K562 (cell line): ENCODE results near the gene MMP15. TPM values are rescaled to one million over a fixed set of nuclear protein-coding genes. Genes with fewer than 3 reads are reported as not detected.

Experiments
- ADNP ChIP-seq: fragments of 200-800 bp; sonication (Bioruptor generic); IDR thresholded peaks from 2 replicates; pipeline ENCODE4 v1.6.1; 2016; ENCODE audit warnings: missing genetic modification characterization, missing compliant biosample characterization
- AFF4 ChIP-seq: sonication (generic); formaldehyde crosslinking; IDR thresholded peaks from 2 replicates; pipeline ENCODE4 v1.8.0; 2023; ENCODE audit warnings: mild to moderate bottlenecking, missing genetic modification reagents
- ATF7 ChIP-seq: fragments of 450-650 bp; IDR thresholded peaks from 2 replicates; pipeline ENCODE4 v1.7.1; 2014; ENCODE audit warnings: mild to moderate bottlenecking, moderate library complexity
- CBFA2T3 ChIP-seq: fragments of 450-650 bp; IDR thresholded peaks from 2 replicates; pipeline ENCODE4 v1.6.1; 2017
- GATAD2B ChIP-seq: fragments of 450-650 bp; IDR thresholded peaks from 2 replicates; pipeline ENCODE4 v1.6.1; 2017; ENCODE audit warnings: mild to moderate bottlenecking, borderline replicate concordance
- HIVEP1 ChIP-seq: fragments of 250-450 bp; sonication (Bioruptor Pico); IDR thresholded peaks from 2 replicates; pipeline ENCODE4 v1.4.0; 2020; ENCODE audit warnings: mild to moderate bottlenecking
- KDM5B ChIP-seq: fragments of 200-600 bp; sonication (generic); IDR thresholded peaks from 2 replicates; pipeline ENCODE4 v1.6.1; 2012; ENCODE audit warnings: low read depth, mild to moderate bottlenecking, moderate library complexity, low read length, control low read depth, inconsistent platforms; ENCODE audit not compliant: insufficient replicate concordance
- LARP7 ChIP-seq: fragments of 450-650 bp; IDR thresholded peaks from 2 replicates; pipeline ENCODE4 v1.6.1; 2016
- MECOM ChIP-seq: fragments of 250-450 bp; sonication (Bioruptor Pico); IDR thresholded peaks from 2 replicates; pipeline ENCODE4 v1.8.0; 2022; ENCODE audit warnings: inconsistent platforms
- MTA1 ChIP-seq: fragments of 450-650 bp; IDR thresholded peaks from 2 replicates; pipeline ENCODE4 v1.6.1; 2017; ENCODE audit warnings: borderline replicate concordance
- NFIC ChIP-seq: fragments of 450-650 bp; IDR thresholded peaks from 2 replicates; pipeline ENCODE4 v1.6.1; 2017; ENCODE audit warnings: mild to moderate bottlenecking, inconsistent platforms
- NR2F6 ChIP-seq: fragments of 450-650 bp; formaldehyde crosslinking; IDR thresholded peaks from 2 replicates; pipeline ENCODE4 v1.4.0; 2020; ENCODE audit warnings: mild to moderate bottlenecking
- RAD21 ChIP-seq, 2 experiments: fragments of 250-450 bp in 1 of 2; fragments of 450-650 bp in 1 of 2; sonication (Bioruptor Pico) in 1 of 2; formaldehyde crosslinking in 1 of 2; IDR thresholded peaks in 1 of 2; conservative IDR thresholded peaks in 1 of 2; 2 replicates each; pipeline versions ENCODE4 v1.4.0 to v1.8.0; 2020 to 2022; ENCODE audit warnings: mild to moderate bottlenecking in 2 of 2, moderate library complexity in 1 of 2
- SIN3A ChIP-seq, 2 experiments: fragments of 150-350 bp in 1 of 2; IDR thresholded peaks; 2 replicates each; pipeline ENCODE4 v1.6.1; 2011 to 2016; ENCODE audit warnings: borderline replicate concordance in 2 of 2, low read depth in 2 of 2, low read length in 2 of 2, mild to moderate bottlenecking in 2 of 2, moderate library complexity in 2 of 2; ENCODE audit not compliant: control insufficient read depth in 1 of 2
- TAF1 ChIP-seq: IDR thresholded peaks from 2 replicates; pipeline ENCODE4 v1.6.1; 2011; ENCODE audit warnings: mild to moderate bottlenecking, low read length, moderate library complexity; ENCODE audit not compliant: insufficient read depth, control insufficient read depth, severe bottlenecking; ENCODE audit errors: extremely low read depth
- TBL1XR1 ChIP-seq, 2 experiments: IDR thresholded peaks; 2 replicates each; pipeline ENCODE4 v1.6.1; 2012; ENCODE audit warnings: improper control_type of control experiment in 2 of 2, low read length in 2 of 2, mild to moderate bottlenecking in 1 of 2
- YY1 ChIP-seq, 3 experiments: IDR thresholded peaks; 2 replicates each; pipeline ENCODE4 v1.6.1; 2011; ENCODE audit warnings: low read length in 2 of 3, mild to moderate bottlenecking in 2 of 3, moderate library complexity in 2 of 3, borderline replicate concordance in 1 of 3, control low read depth in 1 of 3, low read depth in 1 of 3; ENCODE audit not compliant: insufficient read depth in 3 of 3, insufficient replicate concordance in 2 of 3, control insufficient read depth in 1 of 3, insufficient read length in 1 of 3; ENCODE audit errors: extremely low read depth in 1 of 3
- ZNF24 ChIP-seq: fragments of 450-650 bp; IDR thresholded peaks from 2 replicates; pipeline ENCODE4 v1.6.1; 2016
- ZNF384 ChIP-seq: IDR thresholded peaks from 2 replicates; pipeline ENCODE4 v1.6.1; 2012; ENCODE audit warnings: low read depth, low read length, improper control_type of control experiment
- ZNF79 ChIP-seq: fragments of 250-450 bp; sonication (Bioruptor Pico); IDR thresholded peaks from 2 replicates; pipeline ENCODE4 v1.4.0; 2020; ENCODE audit warnings: low read depth, mild to moderate bottlenecking, moderate library complexity
- polyA plus RNA-seq, 8 experiments: library from polyadenylated mRNA; depleted of rRNA in 4 of 8; stranded (reverse) in 5 of 8; unstranded in 3 of 8; fragments of >200 nt; fragmentation: Nextera tagmentation in 2 of 8; fragmentation: Illumina TruSeq in 1 of 8; extraction: Ambion mirVana in 2 of 8; extraction: Trizol in 1 of 8; gene quantifications; 2 replicates each; pipeline versions ENCODE4 v1.2.1 to v1.2.3, GENCODE V29; 2011 to 2014; ENCODE audit warnings: inconsistent platforms in 1 of 8, missing spikeins in 1 of 8
- total RNA-seq, 7 experiments: library from RNA; depleted of rRNA in 6 of 7; stranded (reverse); fragments of >200 nt in 6 of 7; fragmentation: Illumina TruSeq in 2 of 7; extraction: Trizol in 2 of 7; gene quantifications; 2 replicates each; pipeline versions ENCODE4 v1.2.1 to v1.2.3, GENCODE V29; 2011 to 2021; ENCODE audit warnings: low replicate concordance in 1 of 7

The MMP15 gene
- total and polyA plus RNA-seq, 9 of the 15 experiments (the other 6 are each of a cell fraction or from before 2014, with no cell fraction given), result 0.01 to 20.4 (median 5.5) TPM

DNA sequence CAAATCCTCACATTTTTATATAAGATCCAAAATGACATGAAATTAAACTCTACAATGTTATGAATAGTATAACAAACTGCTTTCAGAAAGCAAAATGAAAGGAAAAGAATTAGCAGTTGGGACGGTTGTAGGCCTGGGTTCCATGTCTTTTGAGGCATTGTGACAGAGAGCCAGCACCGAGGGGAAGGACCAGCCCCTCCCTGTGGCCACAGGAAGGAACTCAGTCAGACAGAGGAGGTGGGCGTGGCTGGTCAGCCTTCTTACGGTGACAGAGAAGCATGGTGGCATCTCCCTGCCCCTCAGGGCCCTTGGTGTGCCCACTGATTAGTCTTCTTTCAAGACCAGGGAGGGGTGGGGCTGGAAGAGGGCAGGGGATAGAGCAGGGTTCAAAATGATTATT lies 30.8 kb upstream of the MMP15 start (continued):
- TF ChIP-seq MECOM (CRISPR knock-in tag) (no peak), TAF1 (no peak), CBFA2T3 (no peak), LARP7 (no peak), NFIC (no peak), HIVEP1 (CRISPR knock-in tag) (no peak), RAD21 (CRISPR knock-in tag; conservative IDR thresholded peaks at IDR 0.05 in 1 of 2, IDR thresholded peaks at IDR 0.05 in 1 of 2) (peak; percentile 56 to 80), GATAD2B (0 out of 2 replicates have a peak, but pooled peaks have one; percentile 34), KDM5B (no peak), AFF4 (no peak), TBL1XR1 (IDR thresholded peaks at IDR 0.05; ENCODE audit: low read length in 2 of 2) (no peak), ATF7 (no peak), YY1 (IDR thresholded peaks at IDR 0.05; ENCODE audit: borderline replicate concordance in 1 of 3, control insufficient read depth in 1 of 3, extremely low read depth in 1 of 3, insufficient read depth in 3 of 3, insufficient read length in 1 of 3, insufficient replicate concordance in 2 of 3, low read depth in 1 of 3, low read length in 2 of 3) (peak in 1 of 3 experiments; percentile 68), ZNF384 (no peak), ADNP (tag) (no peak), NR2F6 (CRISPR knock-in tag) (no peak), ZNF79 (CRISPR knock-in tag) (no peak), ZNF24 (no peak), MTA1 (no peak), SIN3A (IDR thresholded peaks at IDR 0.05; ENCODE audit: borderline replicate concordance in 2 of 2, control insufficient read depth in 1 of 2, low read depth in 2 of 2, low read length in 2 of 2) (peak in 1 of 2 experiments; percentile 14; a peak in 1 of 4 replicates)
